H1 (cell line): ENCODE data around the gene MAGI1. TPM values are rescaled to one million over a fixed set of nuclear protein-coding genes. Genes with fewer than 3 reads are reported as not detected.

Experiments used
- CTCF ChIA-PET: fragments of 300-600 bp; sonication (Branson Sonifier 250); formaldehyde crosslinking; loops from one replicate; lab custom pipeline; 2021; ENCODE audit not compliant: partially characterized antibody; lab: Charles Lee
- POLR2A ChIA-PET: fragments of 300-600 bp; sonication (Branson Sonifier 250); formaldehyde crosslinking; loops from one replicate; lab custom pipeline; 2021; ENCODE audit warnings: inconsistent platforms; ENCODE audit not compliant: partially characterized antibody; lab: Charles Lee
- DNase-seq, 2 experiments: peaks; one replicate each; pipeline versions ENCODE4 v3.0.0 to v3.0.0-alpha.2; 2010 to 2022; ENCODE audit warnings: low spot score in 2 of 2, low read depth in 1 of 2, mixed read lengths in 1 of 2
- FAIRE-seq: peaks from 2 replicates; lab custom pipeline; 2011; peaks lifted over from hg19 to GRCh38; lab: Jason Lieb, UNC
- H2AFZ ChIP-seq: 2 replicates; pipeline ENCODE4 v1.8.1; 2012; ENCODE audit warnings: low read length, inconsistent platforms
- H2AK5ac ChIP-seq: 2 replicates; pipeline ENCODE4 v1.6.1; 2013; ENCODE audit warnings: low read depth, low read length
- H2BK120ac ChIP-seq: replicated peaks from 2 replicates; pipeline ENCODE3; 2013; ENCODE audit warnings: low read depth, low read length, inconsistent platforms
- H2BK12ac ChIP-seq: 2 replicates; pipeline ENCODE4 v1.6.1; 2013; ENCODE audit warnings: low read depth, low read length
- H2BK15ac ChIP-seq: 2 replicates; pipeline ENCODE4 v1.6.1; 2013; ENCODE audit warnings: low read length
- H2BK20ac ChIP-seq: 2 replicates; pipeline ENCODE4 v1.6.1; 2013; ENCODE audit warnings: low read length
- H2BK5ac ChIP-seq: 2 replicates; pipeline ENCODE4 v1.6.1; 2013; ENCODE audit warnings: low read depth, low read length
- H3K14ac ChIP-seq: 2 replicates; pipeline ENCODE4 v1.6.1; 2013; ENCODE audit warnings: inconsistent platforms; ENCODE audit not compliant: insufficient read length
- H3K18ac ChIP-seq: 2 replicates; pipeline ENCODE4 v1.6.1; 2013; ENCODE audit warnings: low read length; ENCODE audit errors: extremely low read depth
- H3K23ac ChIP-seq: 2 replicates; pipeline ENCODE4 v1.6.1; 2013; ENCODE audit warnings: inconsistent platforms; ENCODE audit not compliant: insufficient read length
- H3K23me2 ChIP-seq: 2 replicates; pipeline ENCODE4 v1.6.1; 2013; ENCODE audit warnings: low read depth, low read length
- H3K27ac ChIP-seq: 2 replicates; pipeline ENCODE4 v1.6.1; 2011; ENCODE audit warnings: low read depth, low read length, inconsistent platforms
- H3K27me3 ChIP-seq, 4 experiments: replicated peaks in 1 of 4; 1 replicate in 1 of 4; 2 replicates in 3 of 4; pipeline versions ENCODE4 v1.6.1 to v1.8.1; 2011 to 2013; ENCODE audit warnings: low read length in 3 of 4, mild to moderate bottlenecking in 3 of 4, inconsistent platforms in 2 of 4, mixed read lengths in 2 of 4, moderate library complexity in 1 of 4; ENCODE audit not compliant: control insufficient read depth in 3 of 4, insufficient read depth in 3 of 4; ENCODE audit errors: extremely low read depth in 1 of 4
- H3K36me3 ChIP-seq, 4 experiments: 2 replicates each; pipeline versions ENCODE4 v1.6.1 to v1.8.1; 2011 to 2013; ENCODE audit warnings: mild to moderate bottlenecking in 4 of 4, low read length in 3 of 4, moderate library complexity in 2 of 4, control low read depth in 1 of 4, inconsistent platforms in 1 of 4; ENCODE audit not compliant: insufficient read depth in 4 of 4, control insufficient read depth in 2 of 4
- H3K4ac ChIP-seq: replicated peaks from 2 replicates; pipeline ENCODE3; 2013; ENCODE audit warnings: low read length, low read depth, mixed read lengths, inconsistent platforms; ENCODE audit not compliant: insufficient read length
- H3K4me1 ChIP-seq, 4 experiments: replicated peaks in 1 of 4; 1 replicate in 1 of 4; 2 replicates in 3 of 4; pipeline versions ENCODE4 v1.6.1 to v1.8.1; 2011 to 2013; ENCODE audit warnings: low read length in 3 of 4, inconsistent platforms in 2 of 4, mixed read lengths in 1 of 4; ENCODE audit not compliant: insufficient read depth in 4 of 4, control insufficient read depth in 3 of 4
- H3K4me2 ChIP-seq, 2 experiments: 2 replicates each; pipeline versions ENCODE4 v1.6.1 to v1.8.1; 2011 to 2013; ENCODE audit warnings: low read depth in 2 of 2, low read length in 2 of 2, control low read depth in 1 of 2, inconsistent platforms in 1 of 2, mild to moderate bottlenecking in 1 of 2; ENCODE audit not compliant: insufficient read depth in 1 of 2
- H3K4me3 ChIP-seq, 4 experiments: fragments of 200-600, 300-600 bp in 1 of 4; sonication (generic), shearing (Covaris generic), sonication (Bioruptor Twin) in 1 of 4; 2 replicates each; pipeline versions ENCODE4 v1.5.1 to v1.8.1; 2011 to 2016; ENCODE audit warnings: low read length in 4 of 4, low read depth in 3 of 4, control low read depth in 2 of 4, inconsistent platforms in 2 of 4, mild to moderate bottlenecking in 2 of 4, mixed read lengths in 1 of 4, moderate library complexity in 1 of 4; ENCODE audit not compliant: insufficient read depth in 2 of 4; ENCODE audit errors: extremely low read depth in 1 of 4
- H3K56ac ChIP-seq: replicated peaks from 2 replicates; pipeline ENCODE3; 2013; ENCODE audit warnings: low read depth, mild to moderate bottlenecking, mixed read lengths, low read length, inconsistent platforms; ENCODE audit not compliant: insufficient read length
- H3K79me1 ChIP-seq: 2 replicates; pipeline ENCODE4 v1.6.1; 2013; ENCODE audit warnings: low read depth, low read length, control low read depth
- H3K79me2 ChIP-seq, 2 experiments: 2 replicates each; pipeline versions ENCODE4 v1.6.1 to v1.8.1; 2012 to 2013; ENCODE audit warnings: low read length in 2 of 2, mild to moderate bottlenecking in 2 of 2, inconsistent platforms in 1 of 2; ENCODE audit not compliant: insufficient read depth in 2 of 2, control insufficient read depth in 1 of 2
- H3K9ac ChIP-seq, 4 experiments: replicated peaks in 1 of 4; 1 replicate in 1 of 4; 2 replicates in 3 of 4; pipeline versions ENCODE4 v1.6.1 to v1.8.1; 2011 to 2013; ENCODE audit warnings: low read depth in 3 of 4, low read length in 3 of 4, control low read depth in 2 of 4, mild to moderate bottlenecking in 2 of 4, moderate library complexity in 2 of 4, inconsistent platforms in 1 of 4; ENCODE audit errors: extremely low read depth in 1 of 4
- H3K9me3 ChIP-seq, 2 experiments: 2 replicates each; pipeline versions ENCODE4 v1.6.1 to v1.8.1; 2012 to 2013; ENCODE audit warnings: mild to moderate bottlenecking in 2 of 2, moderate library complexity in 2 of 2, control low read depth in 1 of 2, inconsistent platforms in 1 of 2, low read depth in 1 of 2, low read length in 1 of 2, mixed read lengths in 1 of 2; ENCODE audit not compliant: insufficient read depth in 2 of 2
- H4K20me1 ChIP-seq, 2 experiments: replicated peaks in 1 of 2; 2 replicates each; pipeline versions ENCODE3 to v1.8.1; 2011 to 2013; ENCODE audit warnings: inconsistent platforms in 2 of 2, low read length in 2 of 2, mild to moderate bottlenecking in 1 of 2; ENCODE audit not compliant: insufficient read depth in 2 of 2, control insufficient read depth in 1 of 2
- H4K5ac ChIP-seq: 2 replicates; pipeline ENCODE4 v1.6.1; 2013; ENCODE audit warnings: low read length, low read depth, mixed read lengths, inconsistent platforms; ENCODE audit not compliant: insufficient read length
- H4K8ac ChIP-seq: 2 replicates; pipeline ENCODE4 v1.8.0; 2013; ENCODE audit warnings: mild to moderate bottlenecking, moderate library complexity, low read length, inconsistent platforms; ENCODE audit not compliant: insufficient read depth; ENCODE audit errors: extremely low read depth
- H4K91ac ChIP-seq: replicated peaks from 2 replicates; pipeline ENCODE3; 2013; ENCODE audit warnings: low read length, mixed read lengths, inconsistent platforms; ENCODE audit not compliant: insufficient read length
- HDAC6 ChIP-seq: IDR thresholded peaks from one replicate; pipeline ENCODE4 v1.7.1; 2012; ENCODE audit warnings: low read depth, mild to moderate bottlenecking, inconsistent platforms, low read length, moderate library complexity
- RXRA ChIP-seq: IDR thresholded peaks from 2 replicates; pipeline ENCODE4 v1.6.1; 2011; ENCODE audit warnings: low read depth, mild to moderate bottlenecking, low read length, moderate library complexity; ENCODE audit not compliant: insufficient read depth
- WGBS, 2 experiments: shearing (Covaris generic) in 1 of 2; methylation state at CpG; one replicate each; pipeline versions ENCODE4 v1.1.6 to v1.1.7; 2013 to 2015; ENCODE audit warnings: low lambda C conversion rate in 2 of 2, mixed read lengths in 2 of 2, inconsistent platforms in 1 of 2, low coverage in 1 of 2, missing lambda C conversion rate in 1 of 2; ENCODE audit not compliant: insufficient replicate concordance in 2 of 2, insufficient coverage in 1 of 2, insufficient read length in 1 of 2; ENCODE audit errors: extremely low coverage in 1 of 2, missing lambda C conversion rate in 1 of 2; 5-methylcytosine and 5-hydroxymethylcytosine counted together
- polyA plus RNA-seq, 7 experiments: library from polyadenylated mRNA; depleted of rRNA in 3 of 7; stranded (reverse) in 5 of 7; unstranded in 2 of 7; fragments of >200 nt in 5 of 7; fragments of 200-250 nt in 2 of 7; gene quantifications; 1 replicate in 5 of 7; 2 replicates in 1 of 7; 4 replicates in 1 of 7; pipeline versions ENCODE4 v1.2.1 to v1.2.3, GENCODE V29; 2011 to 2013; ENCODE audit warnings: missing spikeins in 2 of 7, mixed read lengths in 2 of 7
- total RNA-seq: library from RNA; stranded (reverse); fragmentation: NEBNext Ultra II Directional; extraction: Animal tissue kit (Norgen Biotek cat#: 25700); gene quantifications from 2 replicates; pipeline ENCODE4 v1.2.1, GENCODE V29; 2021
- TF ChIP-seq, protein P1 (sequence below): IDR thresholded peaks from 2 replicates; pipeline ENCODE4 v1.6.1; 2012; ENCODE audit warnings: low read length, inconsistent platforms
- TF ChIP-seq, protein P2 (sequence below): IDR thresholded peaks from 2 replicates; pipeline ENCODE4 v1.6.1; 2012; ENCODE audit warnings: inconsistent platforms

MAGI1 gene
- total and polyA plus RNA-seq, 2 of the 8 experiments (the other 6 are each of a cell fraction or from before 2014, with no cell fraction given) = 19.8 to 78.0 TPM

DNA sequence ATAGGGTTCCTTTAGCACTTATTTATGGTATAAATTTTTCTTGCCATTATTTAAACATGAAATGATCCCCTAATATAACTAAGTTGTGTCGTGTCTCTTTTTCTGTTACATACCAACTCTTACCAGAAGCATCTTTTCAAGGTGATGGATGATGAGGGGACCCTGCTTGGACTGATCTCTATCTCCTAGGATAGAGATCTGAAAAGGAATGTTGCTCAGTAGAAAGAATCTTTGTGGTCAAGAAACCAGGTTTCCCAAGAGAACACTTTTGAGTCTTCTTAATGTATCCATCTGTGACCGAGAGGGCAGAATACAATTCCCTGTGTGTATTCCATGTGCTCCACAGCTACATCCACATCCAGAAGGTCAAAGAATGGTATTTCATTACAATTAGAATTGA, 409.7 kb downstream of the MAGI1 start:
- H2BK120ac ChIP-seq = no peak overlapping the region
- H3K9ac ChIP-seq = no peak overlapping the region
- DNase-seq = no peak
- H3K79me1 ChIP-seq = no peaks in the 10 kb centered on the region
- no peak overlapping the region for H2AFZ ChIP-seq
- H2AK5ac ChIP-seq = no peak overlapping the region
- no peak for FAIRE-seq
- H3K4me2 ChIP-seq = no peak overlapping the region
- H3K27ac ChIP-seq = no peak overlapping the region
- H3K4me3 ChIP-seq = no peak overlapping the region
- no peak overlapping the region for H2BK12ac ChIP-seq
- peaks cover 0 to 6% (median 2%) of the 10 kb centered on the region in 4 experiments; a peak in 2 of 7 replicates for H3K4me1 ChIP-seq
- POLR2A ChIA-PET = interaction anchor here (1.2 kb wide), 1 partner anchor 9 kb away, joined by 3 read pairs; no protein-coding TSS in a partner anchor
- H3K36me3 ChIP-seq = no peaks in the 10 kb centered on the region
- WGBS, 2 experiments = 93% methylated on average over 2 of the region's 2 CpGs; no CpG with 5 or more reads in 1 of the 2 experiments
- H2BK20ac ChIP-seq = no peak overlapping the region
- H3K27me3 ChIP-seq = peaks cover 0 to under 1% (median 0%) of the 10 kb centered on the region in 4 experiments; a peak in 1 of 7 replicates
- H2BK5ac ChIP-seq = no peak overlapping the region
- H4K20me1 ChIP-seq = no peaks in the 10 kb centered on the region
- H3K56ac ChIP-seq = no peak overlapping the region
- no peaks in the 10 kb centered on the region for H3K23me2 ChIP-seq
- no peak overlapping the region for H4K8ac ChIP-seq
- H3K9me3 ChIP-seq = no peaks in the 10 kb centered on the region
- no peak overlapping the region for H3K14ac ChIP-seq
- no peaks in the 10 kb centered on the region for H3K79me2 ChIP-seq
- H4K91ac ChIP-seq = no peak overlapping the region
- H3K23ac ChIP-seq = no peak overlapping the region
- H2BK15ac ChIP-seq = no peak overlapping the region
- H3K18ac ChIP-seq = no peak overlapping the region
- TF ChIP-seq, protein P1, sequence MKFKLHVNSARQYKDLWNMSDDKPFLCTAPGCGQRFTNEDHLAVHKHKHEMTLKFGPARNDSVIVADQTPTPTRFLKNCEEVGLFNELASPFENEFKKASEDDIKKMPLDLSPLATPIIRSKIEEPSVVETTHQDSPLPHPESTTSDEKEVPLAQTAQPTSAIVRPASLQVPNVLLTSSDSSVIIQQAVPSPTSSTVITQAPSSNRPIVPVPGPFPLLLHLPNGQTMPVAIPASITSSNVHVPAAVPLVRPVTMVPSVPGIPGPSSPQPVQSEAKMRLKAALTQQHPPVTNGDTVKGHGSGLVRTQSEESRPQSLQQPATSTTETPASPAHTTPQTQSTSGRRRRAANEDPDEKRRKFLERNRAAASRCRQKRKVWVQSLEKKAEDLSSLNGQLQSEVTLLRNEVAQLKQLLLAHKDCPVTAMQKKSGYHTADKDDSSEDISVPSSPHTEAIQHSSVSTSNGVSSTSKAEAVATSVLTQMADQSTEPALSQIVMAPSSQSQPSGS = no peak
- TF ChIP-seq RXRA (no peak), HDAC6 (no peak)
- TF ChIP-seq, protein P2, sequence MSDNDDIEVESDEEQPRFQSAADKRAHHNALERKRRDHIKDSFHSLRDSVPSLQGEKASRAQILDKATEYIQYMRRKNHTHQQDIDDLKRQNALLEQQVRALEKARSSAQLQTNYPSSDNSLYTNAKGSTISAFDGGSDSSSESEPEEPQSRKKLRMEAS = no peak
- H3K4ac ChIP-seq = no peak overlapping the region
- CTCF ChIA-PET = interaction anchor here (1.0 to 1.6 kb wide), 2 partner anchors 44 to 51 kb away, joined by 3 to 5 read pairs; no protein-coding TSS in a partner anchor
- no peak overlapping the region for H4K5ac ChIP-seq
